ACC112 (cell line): ENCODE measurements around the gene XIST.

Source experiments
- H2AFZ ChIP-seq: fragments of 200-600 bp; sonication (generic); one replicate; pipeline ENCODE4 v1.6.0; 2017; ENCODE audit warnings: antibody characterized with exemption, low read length; ENCODE audit not compliant: unreplicated experiment
- H3K27ac ChIP-seq: fragments of 200-600 bp; sonication (generic); 2 replicates; pipeline ENCODE4 v1.5.1; 2014; ENCODE audit warnings: low read depth, mild to moderate bottlenecking, antibody characterized with exemption, low read length, moderate library complexity
- H3K27me3 ChIP-seq: fragments of 200-600 bp; sonication (generic); 2 replicates; pipeline ENCODE4 v1.6.1; 2014; ENCODE audit warnings: mild to moderate bottlenecking, antibody characterized with exemption, low read length, moderate library complexity, mixed read lengths; ENCODE audit not compliant: insufficient read depth
- H3K36me3 ChIP-seq: fragments of 200-600 bp; sonication (generic); 2 replicates; pipeline ENCODE4 v1.6.1; 2016; ENCODE audit warnings: mild to moderate bottlenecking, antibody characterized with exemption, low read length, moderate library complexity, mixed read lengths; ENCODE audit not compliant: insufficient read depth
- H3K4me1 ChIP-seq: fragments of 200-600 bp; sonication (generic); one replicate; pipeline ENCODE4 v1.6.1; 2016; ENCODE audit warnings: low read length, mixed read lengths; ENCODE audit not compliant: insufficient read depth, unreplicated experiment, control insufficient read depth
- H3K4me3 ChIP-seq: fragments of 200-600 bp; sonication (generic); 2 replicates; pipeline ENCODE4 v1.5.1; 2014; ENCODE audit warnings: mild to moderate bottlenecking, low read depth, low read length
- H3K79me2 ChIP-seq: fragments of 200-600 bp; sonication (generic); one replicate; pipeline ENCODE4 v1.6.0; 2016; ENCODE audit warnings: low read length; ENCODE audit not compliant: control insufficient read depth, unreplicated experiment, insufficient read depth

The XIST gene

GRCh38 chrX:73855546-73855945 lies 3.0 kb upstream of the XIST start:
- Histone ChIP-seq H3K27me3 (no peaks in the 10 kb centered on the region), H3K4me1 (no peaks in the 10 kb centered on the region), H3K27ac (no peak overlapping the region), H3K79me2 (no peaks in the 10 kb centered on the region), H3K4me3 (no peak overlapping the region), H2AFZ (no peak overlapping the region), H3K36me3 (no peaks in the 10 kb centered on the region)

- Histone ChIP-seq H3K27me3 (peaks cover 2% of the 10 kb centered on the region; the same call in 1 of the 2 replicates), H3K36me3 (no peaks in the 10 kb centered on the region), H3K79me2 (no peaks in the 10 kb centered on the region), H3K4me1 (no peaks in the 10 kb centered on the region), H3K27ac (no peak overlapping the region), H2AFZ (no peak overlapping the region), H3K4me3 (no peak overlapping the region)
Measured at GRCh38 chrX:73852022-73852421, 492 bp downstream of the XIST start.

GRCh38 chrX:73851014-73852009 lies 1.2 kb downstream of the XIST start:
- H3K4me1 ChIP-seq = no peaks in the 10 kb centered on the region
- no peak overlapping the region for H2AFZ ChIP-seq
- H3K4me3 ChIP-seq = no peak overlapping the region
- H3K27ac ChIP-seq = no peak overlapping the region
- no peaks in the 10 kb centered on the region for H3K79me2 ChIP-seq
- H3K36me3 ChIP-seq = no peaks in the 10 kb centered on the region
- H3K27me3 ChIP-seq = peaks cover 2% of the 10 kb centered on the region; the same call in 1 of the 2 replicates

DNA sequence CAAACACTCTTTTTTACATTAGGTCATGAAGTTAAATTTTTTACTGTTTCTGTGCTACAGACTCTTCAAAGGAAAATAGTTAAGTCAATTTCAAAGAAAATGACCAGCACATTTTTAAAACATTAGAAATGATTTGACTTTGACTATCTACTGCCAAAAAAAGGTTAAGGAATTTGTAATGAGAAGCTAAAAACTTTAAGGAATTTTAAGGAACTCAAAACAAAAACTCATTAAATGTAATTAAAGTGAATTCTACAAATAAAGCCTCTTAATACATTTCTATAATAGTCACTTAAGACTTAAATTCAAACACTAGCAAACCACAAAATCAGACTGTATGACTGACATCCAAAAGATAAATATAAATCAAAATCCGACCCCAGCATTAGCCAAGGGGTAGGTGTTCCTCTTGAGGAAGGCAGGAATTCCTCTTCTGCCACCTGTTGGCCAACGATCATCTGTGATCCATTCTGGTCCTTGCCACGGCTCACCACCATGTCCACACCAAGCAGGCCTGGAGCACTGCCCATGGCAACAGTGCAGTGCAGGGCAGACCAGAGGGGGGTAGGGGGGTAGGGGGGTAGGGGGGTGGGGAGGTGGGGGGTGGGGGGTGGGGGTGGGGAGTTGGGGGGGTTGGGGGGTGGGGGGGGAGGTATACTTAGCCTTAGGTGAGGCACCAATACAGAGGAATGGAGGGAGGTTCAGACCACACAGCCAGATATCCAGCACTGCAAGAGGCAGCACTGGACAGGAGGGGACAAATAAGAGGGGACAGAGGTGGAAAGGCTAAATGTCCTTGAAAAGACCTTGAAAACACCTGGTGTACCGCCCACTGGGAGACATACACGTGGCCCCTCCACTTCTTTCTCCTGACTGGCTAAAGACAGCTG lies 2.1 kb downstream of the XIST start:
- Histone ChIP-seq H3K79me2 (no peaks in the 10 kb centered on the region), H2AFZ (no peak overlapping the region), H3K4me3 (no peak overlapping the region), H3K4me1 (no peaks in the 10 kb centered on the region), H3K27me3 (peaks cover 2% of the 10 kb centered on the region; the same call in 1 of the 2 replicates), H3K36me3 (no peaks in the 10 kb centered on the region), H3K27ac (no peak overlapping the region)

DNA sequence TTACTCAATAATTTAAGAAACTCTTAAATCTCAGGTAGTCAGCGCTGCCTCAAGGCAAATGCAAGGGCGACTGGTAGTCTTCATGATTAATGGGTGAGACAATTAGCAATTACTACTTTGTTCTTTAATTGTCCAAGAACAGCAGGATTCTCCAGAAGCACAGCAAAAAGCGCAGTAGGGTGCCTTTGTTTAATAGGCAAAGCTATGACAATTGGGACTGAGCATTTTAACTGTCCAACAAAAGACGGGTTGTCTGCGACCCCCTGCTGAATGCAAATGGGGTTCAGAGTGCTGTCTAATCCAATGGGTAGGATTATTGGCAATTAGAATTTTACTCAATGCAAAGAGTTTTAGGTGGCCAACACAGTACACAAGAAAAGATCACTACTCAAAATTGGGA lies 3.4 kb downstream of the XIST start:
- Histone ChIP-seq H3K27me3 (peaks cover 2% of the 10 kb centered on the region; the same call in 1 of the 2 replicates), H3K27ac (no peak overlapping the region), H3K4me3 (no peak overlapping the region), H2AFZ (no peak overlapping the region), H3K36me3 (no peaks in the 10 kb centered on the region), H3K79me2 (no peaks in the 10 kb centered on the region), H3K4me1 (no peaks in the 10 kb centered on the region)

DNA sequence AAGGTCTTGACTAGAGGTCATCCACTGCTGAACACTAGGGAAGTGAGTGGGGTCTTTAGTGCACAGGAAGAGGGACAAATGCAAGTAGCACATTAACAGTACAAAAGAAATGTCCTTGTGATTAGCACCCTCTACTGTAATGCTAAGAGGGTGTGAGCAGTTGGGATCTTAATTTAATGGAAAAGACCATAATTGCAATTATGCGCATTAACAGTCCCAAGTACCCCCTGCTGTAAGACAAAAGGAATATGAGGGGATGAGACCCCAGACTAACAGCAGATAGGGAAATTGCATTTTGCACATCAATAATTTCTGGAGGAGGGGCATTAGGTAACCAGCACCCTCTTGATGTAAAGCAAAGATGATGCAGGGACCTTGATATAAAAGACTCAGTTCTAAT lies 4.5 kb downstream of the XIST start:
- no peaks in the 10 kb centered on the region for H3K36me3 ChIP-seq
- no peak overlapping the region for H3K27ac ChIP-seq
- H3K4me1 ChIP-seq = no peaks in the 10 kb centered on the region
- H2AFZ ChIP-seq = no peak overlapping the region
- no peaks in the 10 kb centered on the region for H3K79me2 ChIP-seq
- H3K27me3 ChIP-seq = peaks cover 2% of the 10 kb centered on the region; the same call in 1 of the 2 replicates
- H3K4me3 ChIP-seq = no peak overlapping the region

DNA sequence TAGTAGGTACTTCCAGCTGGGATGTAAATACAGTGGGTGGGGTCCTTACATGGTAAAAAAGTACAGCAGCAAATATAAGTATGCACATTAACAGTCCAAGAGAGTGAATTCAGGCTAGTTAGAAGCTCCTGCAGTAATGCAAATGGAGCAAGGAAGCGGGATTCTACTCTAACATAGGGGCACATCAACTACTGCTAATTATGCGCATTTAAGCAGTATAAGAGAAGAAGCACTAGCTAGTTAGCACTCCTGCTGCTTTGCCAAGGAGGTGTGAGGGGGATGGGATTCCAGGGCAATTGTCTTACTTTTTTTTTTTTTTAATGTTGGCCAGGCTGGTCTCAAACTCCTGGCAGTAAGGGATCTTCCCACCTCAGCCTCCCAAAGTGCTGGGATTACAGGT lies 5.4 kb downstream of the XIST start:
- H3K79me2 ChIP-seq = no peaks in the 10 kb centered on the region
- H3K36me3 ChIP-seq = no peaks in the 10 kb centered on the region
- peaks cover 2% of the 10 kb centered on the region; the same call in 1 of the 2 replicates for H3K27me3 ChIP-seq

GRCh38 chrX:73842541-73843234 lies 9.8 kb downstream of the XIST start:
- no peaks in the 10 kb centered on the region for H3K36me3 ChIP-seq
- H3K4me1 ChIP-seq = no peaks in the 10 kb centered on the region
- H3K27me3 ChIP-seq = peaks cover 7% of the 10 kb centered on the region; the same call in 1 of the 2 replicates
- no peaks in the 10 kb centered on the region for H3K79me2 ChIP-seq
- no peak overlapping the region for H2AFZ ChIP-seq
- no peak overlapping the region for H3K27ac ChIP-seq
- H3K4me3 ChIP-seq = no peak overlapping the region

More for the DNA sequence above, 5.4 kb downstream of the XIST start:
- Histone ChIP-seq H2AFZ (no peak overlapping the region), H3K4me1 (no peaks in the 10 kb centered on the region), H3K4me3 (no peak overlapping the region), H3K27ac (no peak overlapping the region)

- no peaks in the 10 kb centered on the region for H3K4me1 ChIP-seq
- peaks cover 7% of the 10 kb centered on the region; the same call in 1 of the 2 replicates for H3K27me3 ChIP-seq
- no peaks in the 10 kb centered on the region for H3K79me2 ChIP-seq
- H3K27ac ChIP-seq = no peak overlapping the region
- H2AFZ ChIP-seq = no peak overlapping the region
- no peaks in the 10 kb centered on the region for H3K36me3 ChIP-seq
- H3K4me3 ChIP-seq = no peak overlapping the region
Measured at GRCh38 chrX:73841337-73841736, 11.2 kb downstream of the XIST start.
